GM11168 (cell line): ENCODE measurements around the gene TIMD4.
"Not testable (repeated sequence)": the region's sequence is repeated elsewhere in the genome, so short reads cannot be mapped to it uniquely, and the experiment has no call there.

Source experiments
- in situ Hi-C: fragments of 300-500 bp; cut with MboI; formaldehyde crosslinking; loops from one replicate; pipeline ENCODE4 v1.12.0; 2022; ENCODE audit warnings: low sequenced_read_pairs; ENCODE audit not compliant: unreplicated experiment

The TIMD4 gene

DNA sequence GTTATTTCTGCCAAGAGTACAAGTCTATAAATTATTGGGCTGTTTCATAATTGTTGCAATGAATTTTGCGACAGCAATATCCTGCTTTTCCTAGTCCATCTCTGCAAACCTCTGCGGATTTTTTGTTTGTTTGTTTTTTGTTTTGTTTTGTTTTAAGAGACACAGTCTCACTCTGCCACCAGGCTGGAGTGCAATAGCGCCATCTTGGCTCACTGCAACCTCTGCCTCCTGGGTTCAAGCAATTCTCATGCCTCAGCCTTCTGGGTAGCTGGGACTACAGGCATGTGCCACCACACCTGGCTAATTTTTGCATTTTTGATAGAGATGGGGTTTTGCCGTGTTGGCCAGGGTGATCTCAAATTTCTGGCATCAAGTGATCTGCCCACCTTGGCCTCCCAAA, 37.3 kb downstream of the TIMD4 start:
- in situ Hi-C loops, result not testable (repeated sequence)

DNA sequence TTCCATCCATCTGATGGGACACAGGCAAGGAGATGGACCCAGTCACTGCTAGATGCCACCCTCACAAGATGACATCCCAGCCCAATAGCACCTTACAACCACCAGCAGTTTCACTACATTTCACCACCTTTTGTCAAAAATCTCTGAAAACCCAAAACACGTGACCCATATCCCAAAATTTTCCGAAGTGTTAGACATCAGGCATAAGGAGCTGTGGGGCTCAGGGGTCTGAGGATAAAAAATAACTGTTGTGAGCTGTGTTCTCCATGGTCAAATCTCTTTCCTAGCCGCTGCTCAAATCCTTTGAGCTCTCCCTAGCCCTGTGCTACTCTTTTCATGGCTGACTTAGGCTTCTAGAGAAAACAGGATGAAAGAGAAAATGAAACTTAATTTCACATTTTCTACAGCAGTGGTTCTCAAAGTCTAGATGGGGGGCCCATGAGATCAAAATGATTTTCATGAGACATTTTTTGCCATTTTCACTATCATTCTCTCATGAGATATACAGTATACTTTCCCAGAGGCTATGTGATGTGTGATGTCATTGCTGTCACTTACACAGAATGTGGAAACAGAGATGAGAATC, 40.7 kb downstream of the TIMD4 start:
- in situ Hi-C loops, result no loop called here

- in situ Hi-C loops, result no loop called here
Measured at GRCh38 chr5:156920861-156921431, 42.1 kb downstream of the TIMD4 start.

DNA sequence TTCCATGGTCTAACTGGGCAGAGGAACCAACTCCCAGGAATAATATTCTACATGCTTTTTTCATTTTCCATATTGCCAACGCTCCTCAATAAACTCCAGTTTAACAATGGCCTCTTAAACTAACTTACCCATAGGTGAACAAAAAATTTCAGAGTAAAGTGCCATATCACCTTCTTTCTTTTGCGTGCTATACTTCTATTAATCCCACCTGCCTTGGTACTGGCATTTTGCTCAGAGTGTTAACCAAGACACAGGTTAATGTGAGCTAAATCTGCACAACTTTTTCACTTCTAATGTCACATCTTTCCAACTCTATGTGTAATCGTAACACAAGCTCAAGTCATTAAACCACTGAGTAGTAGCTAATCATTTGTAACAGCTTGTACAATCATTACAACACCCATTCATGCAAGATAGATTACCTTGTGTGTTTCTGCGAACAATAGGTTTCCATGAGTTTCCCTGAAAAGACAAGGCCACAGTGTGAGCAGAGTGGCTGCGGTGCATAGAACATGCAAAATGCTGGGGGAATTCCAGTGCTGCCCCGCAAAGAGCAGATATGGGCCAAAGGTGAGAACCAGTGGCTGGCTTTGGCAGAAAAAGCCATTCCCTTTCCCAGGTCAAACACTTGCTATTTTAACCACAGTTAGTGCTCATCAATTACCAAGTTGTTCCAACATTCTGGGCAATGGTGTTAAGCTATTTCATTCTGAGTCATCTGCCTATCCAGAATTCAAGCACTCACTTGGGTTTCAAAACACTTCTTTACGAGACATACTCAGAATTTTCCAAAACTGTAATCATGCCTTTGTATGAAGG, 42.8 kb downstream of the TIMD4 start:
- in situ Hi-C loops, result no loop called here

DNA sequence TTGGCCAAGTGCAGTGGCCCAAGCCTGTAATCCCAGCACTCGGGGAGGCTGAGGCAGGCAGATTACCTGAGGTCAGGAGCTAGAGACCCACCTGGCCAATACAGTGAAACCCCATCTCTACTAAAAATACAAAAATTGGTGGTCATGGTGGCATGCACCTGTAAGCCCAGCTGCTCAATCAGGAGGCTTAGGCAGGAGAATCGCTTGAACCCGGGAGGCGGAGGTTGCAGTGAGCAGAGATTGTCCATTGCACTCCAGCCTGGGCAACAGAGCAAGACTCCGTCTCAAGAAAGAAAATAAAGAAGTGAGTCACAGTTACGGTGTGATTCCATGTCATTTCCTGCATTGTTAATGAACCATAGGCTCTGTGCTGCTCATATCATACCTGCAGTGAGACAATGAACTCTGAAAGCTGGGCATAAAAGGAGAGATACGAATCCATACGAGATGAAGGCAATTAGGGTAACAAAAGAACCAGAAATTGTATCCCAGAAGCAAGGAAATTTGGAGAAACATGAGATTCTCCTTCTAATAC, 44.6 kb downstream of the TIMD4 start:
- in situ Hi-C loops, result no loop called here

GRCh38 chr5:156914371-156914737, 48.7 kb downstream of the TIMD4 start:
- in situ Hi-C loops, result no loop called here

DNA sequence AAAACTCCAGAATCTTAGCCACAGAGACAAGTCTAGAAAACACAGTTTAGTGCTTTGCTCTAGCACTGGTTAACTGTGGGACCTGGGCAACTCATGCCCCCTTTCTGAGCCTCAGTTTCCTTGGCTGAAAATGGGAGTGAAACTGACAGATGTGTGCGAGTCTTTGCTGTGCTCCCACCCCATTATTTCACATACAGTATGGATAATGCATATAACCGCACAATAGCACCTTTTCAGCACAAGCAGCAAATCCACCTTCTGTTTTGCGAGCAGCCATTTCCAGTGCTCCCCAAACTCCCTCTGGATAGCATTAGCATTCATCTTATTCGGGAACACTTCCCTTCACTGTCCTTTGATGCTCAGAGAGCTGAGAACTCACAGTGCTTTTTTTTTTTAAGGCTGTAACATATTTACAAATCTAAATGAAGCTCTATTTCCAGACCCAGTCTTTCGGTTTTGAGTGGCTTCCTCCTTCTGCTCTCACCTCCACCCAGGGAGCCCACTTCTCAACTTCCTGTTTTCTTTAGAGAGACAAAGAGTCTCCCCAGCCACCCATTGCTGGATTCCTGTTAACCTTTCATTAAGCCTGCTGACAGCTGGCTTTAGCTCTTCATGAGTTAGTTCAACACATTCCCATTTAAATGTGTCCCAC, 49.2 kb downstream of the TIMD4 start:
- in situ Hi-C loops, result no loop called here

GRCh38 chr5:156913355-156913718, 49.7 kb downstream of the TIMD4 start:
- in situ Hi-C loops, result no loop called here

- in situ Hi-C loops, result no loop called here
Measured at GRCh38 chr5:156912869-156913268, 50.2 kb downstream of the TIMD4 start.

GRCh38 chr5:156909180-156909579, 53.8 kb downstream of the TIMD4 start:
- in situ Hi-C loops, result no loop called here

GRCh38 chr5:156907667-156908066, 55.4 kb downstream of the TIMD4 start:
- in situ Hi-C loops, result no loop called here

- in situ Hi-C loops, result no loop called here
Measured at GRCh38 chr5:156906807-156907206, 56.2 kb downstream of the TIMD4 start.

GRCh38 chr5:156896546-156896945, 66.5 kb downstream of the TIMD4 start:
- in situ Hi-C loops, result no loop called here

DNA sequence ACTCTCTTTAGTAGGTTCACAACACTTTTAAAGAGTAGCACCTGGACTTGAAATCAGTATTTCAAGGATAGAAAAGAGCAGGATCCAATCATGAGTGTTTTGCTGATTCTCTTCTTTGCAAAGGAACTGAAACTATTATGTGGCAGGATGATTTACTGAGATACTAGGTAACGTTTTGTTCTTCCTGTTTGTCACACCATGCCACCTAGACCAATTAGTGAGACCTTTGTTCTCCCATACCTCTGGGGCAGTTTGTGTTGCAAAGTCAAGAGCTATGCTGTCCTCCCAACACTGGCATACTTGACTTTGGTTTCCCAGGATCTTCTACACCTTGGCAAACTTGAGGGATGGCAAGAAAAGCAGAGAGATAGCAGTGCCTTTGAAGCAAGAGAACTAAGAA, 69.5 kb downstream of the TIMD4 start:
- in situ Hi-C loops, result no loop called here

DNA sequence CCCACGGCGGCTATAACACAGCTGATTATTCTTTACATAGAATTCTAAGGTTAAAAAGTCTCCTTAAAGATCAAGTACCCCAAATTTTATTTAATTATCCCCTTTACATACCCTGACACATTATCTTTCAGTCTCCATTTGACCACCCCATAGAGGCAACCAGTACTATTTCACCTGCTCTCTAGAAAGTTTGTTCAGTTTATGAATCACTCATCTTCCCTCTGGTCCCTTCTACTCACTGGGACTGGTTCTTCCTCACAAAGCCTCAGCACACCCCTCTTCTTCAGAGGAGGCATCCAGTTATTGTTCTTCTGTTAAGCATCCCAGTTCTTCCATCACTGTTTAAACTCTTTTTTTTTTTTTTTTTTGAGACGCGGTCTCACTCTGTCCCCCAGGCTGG, 70.2 kb downstream of the TIMD4 start:
- in situ Hi-C loops, result no loop called here

- in situ Hi-C loops, result no loop called here
Measured at GRCh38 chr5:156892223-156892622, 70.8 kb downstream of the TIMD4 start.

DNA sequence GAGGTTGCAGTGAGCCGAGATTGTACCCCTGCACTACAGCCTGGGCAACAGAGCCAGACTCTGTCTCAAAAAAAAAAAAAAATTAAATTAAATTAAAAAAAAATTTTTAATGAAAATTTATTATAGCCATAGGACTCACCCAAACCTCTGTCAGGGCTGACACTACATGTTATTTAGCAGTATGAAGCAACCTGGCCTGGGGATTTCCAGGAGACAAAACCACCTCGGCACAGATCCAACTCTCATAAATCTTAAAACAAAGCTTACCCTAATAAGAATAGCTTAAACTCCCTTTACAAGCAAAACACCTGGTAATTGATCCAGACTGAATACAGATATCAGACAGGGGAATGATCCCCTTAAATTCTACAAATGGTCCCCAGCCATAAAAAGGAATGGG, 74.5 kb downstream of the TIMD4 start:
- in situ Hi-C loops, result no loop called here

DNA sequence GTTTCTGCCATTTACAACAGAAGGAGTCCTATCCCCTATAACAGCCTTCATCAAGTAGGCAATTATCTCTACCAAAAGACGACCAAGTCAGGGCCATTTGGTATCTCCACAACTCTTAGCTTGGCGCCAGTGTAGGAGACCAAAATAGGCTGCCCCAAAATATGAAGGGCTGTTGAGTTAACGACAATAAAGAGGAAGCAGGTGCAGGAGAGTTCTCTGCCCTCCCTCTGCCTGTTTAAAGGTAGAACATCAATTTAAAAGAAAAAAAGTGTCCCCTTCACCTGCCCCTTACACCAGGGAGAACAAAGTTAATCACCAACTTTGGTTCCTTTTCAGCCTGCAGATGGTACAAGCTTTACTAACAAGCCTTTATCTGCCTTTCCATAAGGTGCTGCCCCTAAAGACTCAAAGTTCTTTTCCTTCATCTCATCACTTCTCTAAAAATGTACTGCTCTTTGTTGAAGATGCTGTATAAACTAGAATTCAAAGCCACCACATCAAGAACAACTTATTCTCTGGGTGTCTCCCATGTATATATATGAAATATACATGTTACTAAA, 79.6 kb downstream of the TIMD4 start:
- in situ Hi-C loops, result no loop called here

DNA sequence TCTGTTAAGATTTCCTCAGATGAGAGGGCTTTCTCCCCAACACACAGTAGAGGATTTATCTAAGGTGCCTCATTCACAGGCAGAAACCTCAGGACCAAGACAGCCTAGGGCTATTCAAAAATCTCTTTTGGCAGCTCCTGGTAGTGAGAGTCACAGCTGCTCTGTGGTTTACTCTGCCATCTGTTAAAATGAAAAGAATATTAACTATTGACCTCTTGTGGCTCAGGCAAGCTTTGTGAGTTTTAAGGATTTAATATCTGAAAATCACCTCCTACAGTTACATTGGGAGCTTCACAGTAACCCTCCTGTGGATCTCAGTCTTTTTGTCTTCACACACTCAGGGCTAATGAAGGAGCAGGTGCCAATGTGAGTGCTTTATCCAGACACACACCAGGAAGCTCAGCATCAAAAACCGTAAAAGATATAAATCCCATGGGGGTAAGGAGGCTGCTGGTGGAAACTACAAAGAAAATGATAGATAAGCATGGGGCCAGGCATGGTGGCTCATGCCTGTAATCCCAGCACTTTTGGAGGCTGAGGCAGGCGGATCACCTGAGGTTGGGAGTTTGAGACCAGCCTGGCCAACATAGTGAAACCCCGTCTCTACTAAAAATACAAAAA, 83.3 kb downstream of the TIMD4 start:
- in situ Hi-C loops, result no loop called here

DNA sequence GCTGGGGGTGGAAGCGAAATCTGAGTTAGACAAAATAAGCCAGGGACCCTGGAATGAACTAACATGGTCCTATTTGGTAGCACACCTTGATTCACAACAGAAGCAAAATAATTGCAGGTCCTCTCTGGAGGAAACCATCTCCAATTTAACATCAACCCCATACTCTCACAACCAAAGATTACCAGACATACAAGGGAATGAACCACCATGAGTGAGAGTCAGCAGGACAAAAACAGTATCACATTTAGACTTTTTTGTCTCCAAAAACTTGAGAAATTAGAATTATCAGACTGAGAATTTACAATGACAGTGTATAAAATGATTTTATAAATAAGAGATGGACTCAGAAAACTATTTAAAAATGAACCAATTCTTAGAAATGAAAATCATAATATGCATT, 91.8 kb downstream of the TIMD4 start:
- in situ Hi-C loops, result no loop called here
